ENCODE measurements around the gene IL17C. TPM values are rescaled to one million over a fixed set of nuclear protein-coding genes. Genes with fewer than 3 reads are reported as not detected.

IL17C gene
- total RNA-seq, 1 experiment from 2014 or later = 0.31 TPM

DNA sequence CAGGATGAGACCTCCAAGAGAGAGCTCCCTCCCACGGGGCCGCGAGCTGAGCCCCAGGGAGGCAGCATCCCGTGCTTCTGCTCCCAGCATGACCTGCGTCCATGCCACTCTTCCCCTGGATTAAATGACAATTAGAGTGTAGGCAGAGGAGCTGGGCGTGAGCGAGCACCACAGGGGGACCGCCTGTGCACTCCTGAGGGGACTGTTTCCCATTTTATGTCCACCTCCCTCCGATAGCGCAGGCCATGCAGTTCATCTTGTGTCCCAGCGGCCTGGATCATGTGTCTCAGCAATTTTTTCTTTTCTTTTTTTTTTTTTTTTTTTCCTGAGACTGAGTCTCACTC lies 5.8 kb upstream of the IL17C start:
- Histone ChIP-seq H2BK12ac (ENCODE audit: insufficient read length, low read depth, low read length) (no peak overlapping the region), H3K27ac (ENCODE audit: insufficient read length, low read depth, low read length) (no peak overlapping the region), H2BK15ac (ENCODE audit: low read depth, low read length) (no peak overlapping the region), H3K27me3 (ENCODE audit: insufficient read depth, low read length) (no peaks in the 10 kb centered on the region), H3K4ac (ENCODE audit: low read depth, low read length) (no peak overlapping the region), H3K23me2 (ENCODE audit: insufficient read length, low read depth, low read length, poor library complexity, severe bottlenecking) (peaks cover 15% of the 10 kb centered on the region), H3T11ph (ENCODE audit: low read length) (no peak overlapping the region), H3K4me1 (ENCODE audit: insufficient read depth, low read length) (no peaks in the 10 kb centered on the region), H4K5ac (ENCODE audit: insufficient read length, low read depth, low read length) (no peak overlapping the region), H3K4me2 (ENCODE audit: insufficient read depth, insufficient read length, low read length) (no peak overlapping the region), H4K91ac (ENCODE audit: insufficient read length, low read depth, low read length) (no peak overlapping the region), H3K9ac (ENCODE audit: extremely low read depth, insufficient read length, low read length) (no peak overlapping the region), H2AK5ac (ENCODE audit: insufficient read length, low read length) (no peak overlapping the region), H3K79me1 (ENCODE audit: insufficient read depth, low read depth, low read length, poor library complexity, severe bottlenecking) (no peaks in the 10 kb centered on the region), H4K20me1 (ENCODE audit: control insufficient read depth, insufficient read depth, insufficient read length) (no peaks in the 10 kb centered on the region), H3K18ac (ENCODE audit: insufficient read length, low read depth, low read length) (no peak overlapping the region), H2BK20ac (ENCODE audit: low read depth, low read length, poor library complexity, severe bottlenecking) (no peak overlapping the region), H2AFZ (ENCODE audit: low read length) (no peak overlapping the region), H2BK120ac (ENCODE audit: low read depth, low read length, poor library complexity, severe bottlenecking) (no peak overlapping the region), H3K79me2 (ENCODE audit: insufficient read depth, low read length) (no peaks in the 10 kb centered on the region), H4K8ac (replicated peaks; ENCODE audit: insufficient read length, low read depth, low read length) (no peak overlapping the region), H3K23ac (ENCODE audit: insufficient read length, low read depth, low read length) (no peak overlapping the region), H3K9me3 (ENCODE audit: control insufficient read depth, low read depth, low read length) (no peaks in the 10 kb centered on the region), H3K56ac (ENCODE audit: insufficient read length, low read depth, low read length) (no peak overlapping the region), H2BK5ac (ENCODE audit: insufficient read length, low read length) (no peak overlapping the region), H3K14ac (ENCODE audit: insufficient read depth, low read length) (no peak overlapping the region; the same call in 1 of the 2 replicates)
- Mint-ChIP-seq H3K9me3 (no peaks in the 10 kb centered on the region; a peak in 1 of 5 replicates), H3K4me3 (peak overlapping the region in 1 of 2 experiments; percentile 26; a peak in 2 of 5 replicates), H3K27me3 (ENCODE audit: low read depth) (peaks cover 13% of the 10 kb centered on the region), H3K36me3 (ENCODE audit: insufficient read depth in 1 of 3, low read depth in 3 of 3) (peaks cover 8 to 38% (median 33%) of the 10 kb centered on the region in 3 experiments; a peak in 6 of 7 replicates), H3K4me1 (peaks cover 4 to 27% of the 10 kb centered on the region in 2 experiments), H3K27ac (peak overlapping the region in 1 of 3 experiments; percentile 51; a peak in 1 of 7 replicates)
- WGBS (ENCODE audit: extremely low coverage, insufficient read length, low lambda C conversion rate) = no CpG with 5 or more reads among the region's 11 CpGs
- TF ChIP-seq, protein P1, sequence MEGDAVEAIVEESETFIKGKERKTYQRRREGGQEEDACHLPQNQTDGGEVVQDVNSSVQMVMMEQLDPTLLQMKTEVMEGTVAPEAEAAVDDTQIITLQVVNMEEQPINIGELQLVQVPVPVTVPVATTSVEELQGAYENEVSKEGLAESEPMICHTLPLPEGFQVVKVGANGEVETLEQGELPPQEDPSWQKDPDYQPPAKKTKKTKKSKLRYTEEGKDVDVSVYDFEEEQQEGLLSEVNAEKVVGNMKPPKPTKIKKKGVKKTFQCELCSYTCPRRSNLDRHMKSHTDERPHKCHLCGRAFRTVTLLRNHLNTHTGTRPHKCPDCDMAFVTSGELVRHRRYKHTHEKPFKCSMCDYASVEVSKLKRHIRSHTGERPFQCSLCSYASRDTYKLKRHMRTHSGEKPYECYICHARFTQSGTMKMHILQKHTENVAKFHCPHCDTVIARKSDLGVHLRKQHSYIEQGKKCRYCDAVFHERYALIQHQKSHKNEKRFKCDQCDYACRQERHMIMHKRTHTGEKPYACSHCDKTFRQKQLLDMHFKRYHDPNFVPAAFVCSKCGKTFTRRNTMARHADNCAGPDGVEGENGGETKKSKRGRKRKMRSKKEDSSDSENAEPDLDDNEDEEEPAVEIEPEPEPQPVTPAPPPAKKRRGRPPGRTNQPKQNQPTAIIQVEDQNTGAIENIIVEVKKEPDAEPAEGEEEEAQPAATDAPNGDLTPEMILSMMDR (conservative IDR thresholded peaks at IDR 0.05) = no peak
- no peak for DNase-seq

Measured in H9 (cell line).